IMR-90 (cell line): ENCODE measurements around the gene RPS16. TPM values are rescaled to one million over a fixed set of nuclear protein-coding genes. Genes with fewer than 3 reads are reported as not detected.
A peak's percentile ranks its signal among the peaks of the same experiment; 100 is the strongest.

ENCODE experiments used
- ATAC-seq: fragments of 200-7000 bp; cut with Tn5 transposase; 2 replicates; pipeline ENCODE4 v1.9.1; 2020; ENCODE audit warnings: low read depth, mild to moderate bottlenecking, moderate library complexity
- BruUV-seq: library from RNA; stranded (reverse); fragments of 400-500 nt; replicated peaks from 2 replicates; lab custom pipeline; 2021; lab: Mats Ljungman, UMichigan
- CTCF ChIA-PET: fragments of 300-600 bp; formaldehyde crosslinking; extraction: SDS; loops from one replicate; lab custom pipeline; 2021; ENCODE audit warnings: antibody characterized with exemption; lab: Yijun Ruan, JAX
- POLR2A ChIA-PET: fragments of 300-600 bp; sonication (Branson Sonifier 250); formaldehyde crosslinking; loops from one replicate; lab custom pipeline; 2022; ENCODE audit warnings: antibody characterized with exemption; ENCODE audit not compliant: unreplicated experiment; lab: Charles Lee
- DNase-seq: peaks from one replicate; pipeline ENCODE4 v3.0.0; 2013
- H2AFZ ChIP-seq: replicated peaks from 2 replicates; pipeline ENCODE3; 2013; ENCODE audit warnings: low read length, mild to moderate bottlenecking; ENCODE audit not compliant: poor library complexity
- H2AK5ac ChIP-seq: 2 replicates; pipeline ENCODE4 v1.6.1; 2013; ENCODE audit warnings: low read depth, low read length, inconsistent platforms
- H2AK9ac ChIP-seq: replicated peaks from 2 replicates; pipeline ENCODE3; 2013; ENCODE audit warnings: mild to moderate bottlenecking, low read depth, low read length, moderate library complexity; ENCODE audit not compliant: poor library complexity
- H2BK120ac ChIP-seq: 2 replicates; pipeline ENCODE4 v1.6.1; 2013; ENCODE audit warnings: low read depth, low read length, inconsistent platforms
- H2BK15ac ChIP-seq: 3 replicates; pipeline ENCODE4 v1.6.1; 2013; ENCODE audit warnings: low read depth, low read length, inconsistent platforms
- H2BK20ac ChIP-seq: 2 replicates; pipeline ENCODE4 v1.6.1; 2013; ENCODE audit warnings: low read depth, mild to moderate bottlenecking, inconsistent platforms, low read length, moderate library complexity
- H2BK5ac ChIP-seq: 2 replicates; pipeline ENCODE4 v1.6.1; 2013; ENCODE audit warnings: mild to moderate bottlenecking, low read depth, low read length, inconsistent platforms; ENCODE audit not compliant: poor library complexity, severe bottlenecking
- H3K14ac ChIP-seq: replicated peaks from 2 replicates; pipeline ENCODE4 v1.6.1; 2013; ENCODE audit warnings: low read depth, low read length, inconsistent platforms
- H3K18ac ChIP-seq: 2 replicates; pipeline ENCODE4 v1.6.1; 2013; ENCODE audit warnings: low read depth, low read length, control low read depth
- H3K23ac ChIP-seq: 2 replicates; pipeline ENCODE4 v1.6.1; 2013; ENCODE audit warnings: low read depth, low read length, inconsistent platforms
- H3K27ac ChIP-seq: 2 replicates; pipeline ENCODE4 v1.5.1; 2013; ENCODE audit warnings: mild to moderate bottlenecking, control low read depth, low read length; ENCODE audit not compliant: insufficient read depth
- H3K27me3 ChIP-seq: 2 replicates; pipeline ENCODE4 v1.6.1; 2013; ENCODE audit warnings: low read length; ENCODE audit not compliant: control insufficient read depth, insufficient read depth
- H3K36me3 ChIP-seq: 2 replicates; pipeline ENCODE4 v1.6.1; 2013; ENCODE audit warnings: low read length, mixed read lengths; ENCODE audit not compliant: control insufficient read depth, insufficient read depth
- H3K4ac ChIP-seq: 2 replicates; pipeline ENCODE4 v1.6.1; 2013; ENCODE audit warnings: low read depth, low read length, inconsistent platforms
- H3K4me1 ChIP-seq: 2 replicates; pipeline ENCODE4 v1.6.1; 2013; ENCODE audit warnings: low read length, mixed read lengths; ENCODE audit not compliant: control insufficient read depth, insufficient read depth
- H3K4me2 ChIP-seq: 2 replicates; pipeline ENCODE4 v1.6.1; 2013; ENCODE audit warnings: low read depth, mild to moderate bottlenecking, control low read depth, low read length, moderate library complexity
- H3K4me3 ChIP-seq: 2 replicates; pipeline ENCODE4 v1.5.1; 2013; ENCODE audit warnings: low read depth, mild to moderate bottlenecking, control low read depth, low read length, moderate library complexity; ENCODE audit not compliant: insufficient read depth
- H3K56ac ChIP-seq: 2 replicates; pipeline ENCODE4 v1.6.1; 2013; ENCODE audit warnings: low read length, inconsistent platforms; ENCODE audit not compliant: insufficient read depth; ENCODE audit errors: extremely low read depth
- H3K79me1 ChIP-seq, 2 experiments: 2 replicates each; pipeline ENCODE4 v1.6.1; 2013; ENCODE audit warnings: low read length in 2 of 2, inconsistent platforms in 1 of 2, low read depth in 1 of 2
- H3K9ac ChIP-seq: 2 replicates; pipeline ENCODE4 v1.6.1; 2013; ENCODE audit warnings: low read depth, low read length, control low read depth
- H3K9me1 ChIP-seq: 2 replicates; pipeline ENCODE4 v1.6.1; 2013; ENCODE audit warnings: low read length, inconsistent platforms; ENCODE audit not compliant: insufficient read depth
- H3K9me3 ChIP-seq: 2 replicates; pipeline ENCODE4 v1.6.1; 2013; ENCODE audit warnings: low read length; ENCODE audit not compliant: control insufficient read depth, insufficient read depth
- H4K20me1 ChIP-seq: 2 replicates; pipeline ENCODE4 v1.6.1; 2013; ENCODE audit warnings: low read length, inconsistent platforms; ENCODE audit not compliant: insufficient read depth
- H4K5ac ChIP-seq: 2 replicates; pipeline ENCODE4 v1.6.1; 2013; ENCODE audit warnings: mild to moderate bottlenecking, low read depth, low read length, control low read depth
- H4K8ac ChIP-seq, 2 experiments: 2 replicates each; pipeline ENCODE4 v1.6.1; 2013; ENCODE audit warnings: low read depth in 2 of 2, low read length in 2 of 2, control low read depth in 1 of 2, inconsistent platforms in 1 of 2
- H4K91ac ChIP-seq: 2 replicates; pipeline ENCODE4 v1.6.1; 2013; ENCODE audit warnings: low read depth, low read length, inconsistent platforms; ENCODE audit not compliant: insufficient read depth
- CEBPB ChIP-seq: IDR thresholded peaks from 2 replicates; pipeline ENCODE4 v1.6.1; 2012; ENCODE audit warnings: low read depth, low read length, improper control_type of control experiment
- CHD1 ChIP-seq: IDR thresholded peaks from 2 replicates; pipeline ENCODE4 v1.6.1; 2012; ENCODE audit warnings: low read depth, low read length, improper control_type of control experiment
- FOS ChIP-seq: fragments of 150-350 bp; IDR thresholded peaks from 2 replicates; pipeline ENCODE4 v1.6.1; 2016; ENCODE audit warnings: low read depth, low read length
- MAZ ChIP-seq: IDR thresholded peaks from 2 replicates; pipeline ENCODE4 v1.6.1; 2012; ENCODE audit warnings: low read depth, mild to moderate bottlenecking, low read length, improper control_type of control experiment, moderate library complexity, borderline replicate concordance
- WGBS, 2 experiments: methylation state at CpG; one replicate each; pipeline versions ENCODE4 v1.1.5 to v1.1.7; 2013; ENCODE audit warnings: missing lambda C conversion rate in 2 of 2; ENCODE audit not compliant: insufficient read length in 1 of 2; ENCODE audit errors: extremely low coverage in 2 of 2; 5-methylcytosine and 5-hydroxymethylcytosine counted together
- dilution Hi-C: fragments of 300-500 bp; cut with HindIII; formaldehyde crosslinking; loops from one replicate; pipeline ENCODE4 v1.14.3; 2018; ENCODE audit warnings: low sequenced_read_pairs; ENCODE audit not compliant: unreplicated experiment
- in situ Hi-C: fragments of 300-500 bp; cut with MboI; formaldehyde crosslinking; loops from 3 replicates; pipeline ENCODE4 v1.14.3; 2019; ENCODE audit warnings: low sequenced_read_pairs, inconsistent platforms, mixed read lengths
- intact Hi-C: fragments of 100-400 bp; cut with micrococcal nuclease; formaldehyde crosslinking; loops from 2 replicates; pipeline ENCODE4 v1.10.0; 2022
- polyA plus RNA-seq, 3 experiments: library from polyadenylated mRNA; depleted of rRNA; stranded (reverse); fragments of >200 nt; gene quantifications; 2 replicates each; pipeline ENCODE4 v1.2.3, GENCODE V29; 2012; ENCODE audit warnings: low replicate concordance in 1 of 3
- total RNA-seq: library from RNA; depleted of rRNA; stranded (reverse); fragments of >200 nt; gene quantifications from 2 replicates; pipeline ENCODE4 v1.2.3, GENCODE V29; 2012

The RPS16 gene
- total and polyA plus RNA-seq, 2 of the 4 experiments (the other 2 are of a cell fraction): 320 to 3,500 TPM

GRCh38 chr19:39390751-39391437 lies 44.9 kb downstream of the RPS16 start, which contains the start of the genes MED29 and PAF1 (continued):
- TF ChIP-seq CHD1: no peak
- TF ChIP-seq CEBPB: peak; percentile 88
- no peak for TF ChIP-seq FOS

- Histone ChIP-seq H3K14ac (peak overlapping the region; percentile 93), H3K27me3 (no peaks in the 10 kb centered on the region), H3K9me3 (no peaks in the 10 kb centered on the region), H3K79me1 (peaks cover 34 to 55% of the 10 kb centered on the region in 2 experiments), H3K56ac (peak overlapping the region; percentile 84), H3K9ac (peak overlapping the region; percentile 87), H3K27ac (peak overlapping the region; percentile 92), H3K4me2 (peak overlapping the region; percentile 88), H2BK20ac (no peak overlapping the region), H3K36me3 (peaks cover 46% of the 10 kb centered on the region), H4K20me1 (no peaks in the 10 kb centered on the region), H4K8ac (peak overlapping the region; percentile 38 to 92), H2BK5ac (peak overlapping the region; percentile 93), H3K4me1 (peaks cover 12% of the 10 kb centered on the region), H3K9me1 (peaks cover 15% of the 10 kb centered on the region; the same call in 1 of the 2 replicates), H3K4me3 (peak overlapping the region; percentile 64), H2AFZ (peak overlapping the region; percentile 96), H3K18ac (peak overlapping the region; percentile 51; the same call in 1 of the 2 replicates), H4K5ac (peak overlapping the region; percentile 53), H2BK15ac (no peak overlapping the region), H3K4ac (peak overlapping the region; percentile 93), H2BK120ac (peak overlapping the region; percentile 70; the same call in 1 of the 2 replicates), H2AK9ac (peak overlapping the region; percentile 100), H4K91ac (peak overlapping the region; percentile 94), H3K23ac (peak overlapping the region; percentile 73), H2AK5ac (peak overlapping the region; percentile 97)
- dilution Hi-C loops: no loop called here
- 0% methylated on average over 5 of the region's 10 CpGs; no CpG with 5 or more reads in 1 of the 2 experiments for WGBS, 2 experiments
- DNase-seq: no peak
- BruUV-seq: no TSS peak
- TF ChIP-seq MAZ: no peak
- ChIA-PET POLR2A (interaction anchor here (1.5 kb wide), 1 partner anchor 46 kb away, joined by 5 read pairs; the partner anchor contains the start of gene RPS16), CTCF (interaction anchor here (0.6 kb wide), 1 partner anchor 30 kb away, joined by 3 read pairs; no protein-coding TSS in a partner anchor)
- in situ Hi-C loops: no loop called here
- ATAC-seq: no peak
- intact Hi-C loops: loop anchor here (2.0 kb wide), 1 partner anchor 48 kb away; the partner anchor contains the start of gene SAMD4B
These were observed 45.3 kb downstream of the RPS16 start for GRCh38 chr19:39390451-39390750.
